ENCODE results near the gene KLHDC8B. TPM values are rescaled to one million over a fixed set of nuclear protein-coding genes. Genes with fewer than 3 reads are reported as not detected.

KLHDC8B gene
- total and polyA plus RNA-seq, 7 donors: 11.3 to 134 (median 95.3) TPM

- no peak overlapping the region for H3K27ac ChIP-seq
- WGBS, 2 donors: 89 to 90% methylated on average over 7 of the region's 7 CpGs
- no peaks in the 10 kb centered on the region for H3K9me3 ChIP-seq
- no peak for DNase-seq
- H3K27me3 ChIP-seq: no peaks in the 10 kb centered on the region
- TF ChIP-seq POLR2A (IDR thresholded peaks at IDR 0.05): no peak
- TF ChIP-seq EP300 (IDR thresholded peaks at IDR 0.05): no peak
- TF ChIP-seq POLR2AphosphoS5 (IDR thresholded peaks at IDR 0.05): no peak
- no peak for TF ChIP-seq CTCF (IDR thresholded peaks at IDR 0.05)
- H3K36me3 ChIP-seq: peaks cover 51 to 82% (median 58%) of the 10 kb centered on the region in 4 donors
- intact Hi-C loops (cut with DNase I): no loop called here
- peaks cover 0 to 19% (median 13%) of the 10 kb centered on the region in 4 donors for H3K4me1 ChIP-seq
- H3K4me3 ChIP-seq: no peak overlapping the region
Measured at GRCh38 chr3:49124203-49124602, 47.2 kb upstream of the KLHDC8B start.

- Histone ChIP-seq H3K36me3 (peaks cover 51 to 91% (median 60%) of the 10 kb centered on the region in 4 donors), H3K9me3 (no peaks in the 10 kb centered on the region), H3K27me3 (no peaks in the 10 kb centered on the region), H3K4me3 (no peak overlapping the region), H3K4me1 (peaks cover 0 to 19% (median 9%) of the 10 kb centered on the region in 4 donors), H3K27ac (no peak overlapping the region)
- DNase-seq: no peak
- WGBS, 2 donors: 85 to 87% methylated on average over 14 of the region's 14 CpGs
- no peak for TF ChIP-seq POLR2AphosphoS5 (IDR thresholded peaks at IDR 0.05)
- intact Hi-C loops (cut with DNase I): no loop called here
Measured at GRCh38 chr3:49124991-49125670, 46.3 kb upstream of the KLHDC8B start.

- Histone ChIP-seq H3K27ac (peak overlapping the region in 1 of 4 donors; percentile 97), H3K9me3 (no peaks in the 10 kb centered on the region), H3K36me3 (peaks cover 12 to 52% (median 18%) of the 10 kb centered on the region in 4 donors), H3K27me3 (no peaks in the 10 kb centered on the region), H3K4me1 (peaks cover 0 to 37% (median 33%) of the 10 kb centered on the region in 4 donors), H3K4me3 (peak overlapping the region in 2 of 4 donors; percentile 66 to 72)
- 88 to 90% methylated on average over 12 of the region's 12 CpGs for WGBS, 2 donors
- TF ChIP-seq EP300 (IDR thresholded peaks at IDR 0.05) (no peak), POLR2A (IDR thresholded peaks at IDR 0.05) (no peak), POLR2AphosphoS5 (IDR thresholded peaks at IDR 0.05) (no peak), CTCF (IDR thresholded peaks at IDR 0.05) (no peak)
- DNase-seq: no peak
- intact Hi-C loops (cut with DNase I): loop anchor here (5.0 kb wide), 1 partner anchor 36 kb away; the partner anchor contains the start of gene CCDC71
Measured at GRCh38 chr3:49131040-49131439, 40.4 kb upstream of the KLHDC8B start.

- no peak for DNase-seq
- no peaks in the 10 kb centered on the region for H3K27me3 ChIP-seq
- no peaks in the 10 kb centered on the region for H3K9me3 ChIP-seq
- 94% methylated on average over 6 of the region's 6 CpGs for WGBS, 2 donors
- peak overlapping the region; percentile 64 to 86 (median 69) for H3K4me3 ChIP-seq
- peaks cover 6 to 47% (median 14%) of the 10 kb centered on the region in 4 donors for H3K36me3 ChIP-seq
- intact Hi-C loops (cut with DNase I): loop anchor here (5.0 kb wide), 1 partner anchor 36 kb away; the partner anchor contains the start of gene CCDC71
- TF ChIP-seq CTCF (IDR thresholded peaks at IDR 0.05): no peak
- peak overlapping the region; percentile 87 to 97 (median 92) for H3K27ac ChIP-seq
- peaks cover 0 to 37% (median 33%) of the 10 kb centered on the region in 4 donors for H3K4me1 ChIP-seq
Measured at GRCh38 chr3:49131576-49131975, 39.8 kb upstream of the KLHDC8B start.

- H3K27ac ChIP-seq: peak overlapping the region; percentile 87 to 97 (median 92)
- TF ChIP-seq CTCF (IDR thresholded peaks at IDR 0.05): no peak
- no peaks in the 10 kb centered on the region for H3K27me3 ChIP-seq
- peaks cover 5 to 42% (median 13%) of the 10 kb centered on the region in 4 donors for H3K36me3 ChIP-seq
- intact Hi-C loops (cut with DNase I): loop anchor here (5.0 kb wide), 1 partner anchor 35 kb away; the partner anchor contains the start of gene CCDC71
- H3K4me3 ChIP-seq: peak overlapping the region; percentile 64 to 86 (median 69)
- H3K4me1 ChIP-seq: peaks cover 0 to 37% (median 33%) of the 10 kb centered on the region in 4 donors
- DNase-seq: no peak
- WGBS, 2 donors: 57 to 73% methylated on average over 9 of the region's 9 CpGs
- no peaks in the 10 kb centered on the region for H3K9me3 ChIP-seq
Measured at GRCh38 chr3:49132073-49132436, 39.3 kb upstream of the KLHDC8B start.
